HEK293 (cell line): ENCODE results near the gene METRNL.

Experiments
- KLF16 ChIP-seq: fragments of 450-650 bp; formaldehyde crosslinking; IDR thresholded peaks from 2 replicates; pipeline ENCODE4 v1.5.1; 2017; ENCODE audit warnings: missing biosample characterization, missing genetic modification characterization
- KLF8 ChIP-seq: fragments of 450-650 bp; formaldehyde crosslinking; IDR thresholded peaks from 2 replicates; pipeline ENCODE4 v1.5.1; 2016; ENCODE audit warnings: missing biosample characterization, missing genetic modification characterization
- KLF9 ChIP-seq: fragments of 450-650 bp; formaldehyde crosslinking; IDR thresholded peaks from 2 replicates; pipeline ENCODE4 v1.5.1; 2016; ENCODE audit warnings: missing biosample characterization, missing genetic modification characterization, low read depth
- MZF1 ChIP-seq: fragments of 450-650 bp; formaldehyde crosslinking; IDR thresholded peaks from 2 replicates; pipeline ENCODE4 v1.5.1; 2017; ENCODE audit warnings: missing biosample characterization, missing genetic modification characterization, borderline replicate concordance
- YY1 ChIP-seq: fragments of 450-650 bp; formaldehyde crosslinking; IDR thresholded peaks from 2 replicates; pipeline ENCODE4 v1.5.1; 2018; ENCODE audit warnings: missing biosample characterization, missing genetic modification characterization
- ZBTB1 ChIP-seq: fragments of 450-650 bp; formaldehyde crosslinking; IDR thresholded peaks from 2 replicates; pipeline ENCODE4 v1.5.1; 2016; ENCODE audit warnings: missing biosample characterization, missing genetic modification characterization
- ZBTB17 ChIP-seq: fragments of 450-650 bp; formaldehyde crosslinking; IDR thresholded peaks from 2 replicates; pipeline ENCODE4 v1.5.1; 2016; ENCODE audit warnings: missing biosample characterization, missing genetic modification characterization
- ZFHX2 ChIP-seq: fragments of 450-650 bp; formaldehyde crosslinking; conservative IDR thresholded peaks from 2 replicates; pipeline ENCODE4 v1.5.1; 2016; ENCODE audit warnings: missing biosample characterization, missing genetic modification characterization
- ZFP37 ChIP-seq: fragments of 450-650 bp; formaldehyde crosslinking; IDR thresholded peaks from 2 replicates; pipeline ENCODE4 v1.5.1; 2016; ENCODE audit warnings: missing biosample characterization, missing genetic modification characterization
- ZNF121 ChIP-seq: fragments of 450-650 bp; formaldehyde crosslinking; IDR thresholded peaks from 2 replicates; pipeline ENCODE4 v1.5.1; 2016; ENCODE audit warnings: missing biosample characterization, missing genetic modification characterization
- ZNF16 ChIP-seq: fragments of 450-650 bp; formaldehyde crosslinking; IDR thresholded peaks from 2 replicates; pipeline ENCODE4 v1.5.1; 2016; ENCODE audit warnings: low read depth, missing biosample characterization, missing genetic modification characterization
- ZNF169 ChIP-seq: fragments of 450-650 bp; formaldehyde crosslinking; IDR thresholded peaks from 2 replicates; pipeline ENCODE4 v1.5.1; 2016; ENCODE audit warnings: missing biosample characterization, missing genetic modification characterization
- ZNF184 ChIP-seq: fragments of 450-650 bp; IDR thresholded peaks from 2 replicates; pipeline ENCODE4 v1.5.1; 2018; ENCODE audit warnings: missing biosample characterization, mild to moderate bottlenecking, missing genetic modification characterization
- ZNF2 ChIP-seq: fragments of 450-650 bp; formaldehyde crosslinking; IDR thresholded peaks from 2 replicates; pipeline ENCODE4 v1.5.1; 2016; ENCODE audit warnings: missing biosample characterization, missing genetic modification characterization
- ZNF560 ChIP-seq: fragments of 450-650 bp; formaldehyde crosslinking; IDR thresholded peaks from 2 replicates; pipeline ENCODE4 v1.5.1; 2017; ENCODE audit warnings: missing biosample characterization, missing genetic modification characterization, borderline replicate concordance
- ZNF629 ChIP-seq: fragments of 450-650 bp; formaldehyde crosslinking; IDR thresholded peaks from 2 replicates; pipeline ENCODE4 v1.5.1; 2017; ENCODE audit warnings: missing biosample characterization, missing genetic modification characterization
- ZNF768 ChIP-seq: fragments of 450-650 bp; formaldehyde crosslinking; IDR thresholded peaks from 2 replicates; pipeline ENCODE4 v1.5.1; 2018; ENCODE audit warnings: missing biosample characterization, mild to moderate bottlenecking, missing genetic modification characterization
- ZNF791 ChIP-seq: fragments of 450-650 bp; formaldehyde crosslinking; IDR thresholded peaks from 2 replicates; pipeline ENCODE4 v1.5.1; 2016; ENCODE audit warnings: missing biosample characterization, missing genetic modification characterization
- TF ChIP-seq, protein P1 (sequence below): fragments of 450-650 bp; formaldehyde crosslinking; IDR thresholded peaks from 2 replicates; pipeline ENCODE4 v1.5.1; 2016; ENCODE audit warnings: missing biosample characterization, missing genetic modification characterization
- TF ChIP-seq, protein P2 (sequence below): fragments of 450-650 bp; formaldehyde crosslinking; optimal IDR thresholded peaks from 2 replicates; pipeline ENCODE3; 2016; ENCODE audit warnings: missing biosample characterization, mild to moderate bottlenecking, missing genetic modification characterization
- TF ChIP-seq, protein P3 (sequence below): fragments of 450-650 bp; formaldehyde crosslinking; IDR thresholded peaks from 2 replicates; pipeline ENCODE4 v1.5.1; 2016; ENCODE audit warnings: missing biosample characterization, missing genetic modification characterization
- TF ChIP-seq, protein P4 (sequence below): fragments of 450-650 bp; formaldehyde crosslinking; IDR thresholded peaks from 2 replicates; pipeline ENCODE4 v1.5.1; 2016; ENCODE audit warnings: missing biosample characterization, missing genetic modification characterization
- TF ChIP-seq, protein P5 (sequence below): fragments of 450-650 bp; formaldehyde crosslinking; IDR thresholded peaks from 2 replicates; pipeline ENCODE4 v1.5.1; 2016; ENCODE audit warnings: missing biosample characterization, missing genetic modification characterization
- TF ChIP-seq, protein P6 (sequence below): fragments of 450-650 bp; formaldehyde crosslinking; IDR thresholded peaks from 2 replicates; pipeline ENCODE4 v1.5.1; 2016; ENCODE audit warnings: missing biosample characterization, missing genetic modification characterization
- TF ChIP-seq, protein P7 (sequence below): fragments of 450-650 bp; formaldehyde crosslinking; IDR thresholded peaks from 2 replicates; pipeline ENCODE4 v1.5.1; 2016; ENCODE audit warnings: missing biosample characterization, missing genetic modification characterization

METRNL gene

DNA sequence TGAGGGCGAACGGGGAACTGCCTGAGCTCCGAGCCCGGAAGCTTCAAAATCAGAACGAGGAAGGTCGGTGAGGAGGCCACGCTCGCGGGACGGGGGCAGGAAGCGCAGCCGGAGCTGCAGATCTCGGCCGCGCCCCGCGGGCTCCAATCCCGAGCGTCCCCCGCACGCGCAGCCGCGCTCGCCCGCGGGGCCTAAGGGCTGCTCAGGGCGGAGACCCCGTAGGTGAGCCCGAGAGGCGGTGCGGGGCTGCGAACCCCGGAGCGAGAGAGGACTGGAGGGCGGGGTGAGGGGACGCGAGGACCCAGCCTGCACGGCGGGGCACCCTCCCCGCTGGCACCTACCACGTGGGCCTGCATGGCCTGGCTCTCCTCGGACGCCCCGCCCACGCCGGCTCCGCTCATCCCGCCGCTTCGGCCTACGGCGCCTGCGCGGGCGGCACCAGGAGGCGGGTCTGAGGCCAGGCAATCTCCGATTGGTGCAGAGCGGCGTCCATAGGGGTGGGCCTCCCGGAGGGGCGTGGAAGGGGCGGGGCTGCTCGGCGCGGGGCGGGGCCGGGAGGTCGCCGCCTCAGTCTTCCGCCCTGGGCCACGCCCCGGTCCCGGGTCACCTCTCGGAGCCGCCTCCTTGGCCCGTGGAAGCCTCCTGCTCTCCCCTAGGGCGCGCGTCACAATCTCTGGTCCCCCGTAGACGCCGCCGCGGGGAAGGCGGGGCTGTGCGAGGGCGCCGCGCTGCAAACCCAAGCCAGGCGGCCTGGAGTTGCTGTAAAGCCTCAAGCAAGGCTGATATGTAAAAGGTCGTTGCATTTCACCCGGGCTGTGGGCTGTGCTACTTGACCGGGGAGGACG lies 27.8 kb upstream of the METRNL start (continued):
- TF ChIP-seq ZNF768 (tag by site-specific recombination), result peak; percentile 50; the same call in 1 of the 2 replicates
- TF ChIP-seq, protein P1, sequence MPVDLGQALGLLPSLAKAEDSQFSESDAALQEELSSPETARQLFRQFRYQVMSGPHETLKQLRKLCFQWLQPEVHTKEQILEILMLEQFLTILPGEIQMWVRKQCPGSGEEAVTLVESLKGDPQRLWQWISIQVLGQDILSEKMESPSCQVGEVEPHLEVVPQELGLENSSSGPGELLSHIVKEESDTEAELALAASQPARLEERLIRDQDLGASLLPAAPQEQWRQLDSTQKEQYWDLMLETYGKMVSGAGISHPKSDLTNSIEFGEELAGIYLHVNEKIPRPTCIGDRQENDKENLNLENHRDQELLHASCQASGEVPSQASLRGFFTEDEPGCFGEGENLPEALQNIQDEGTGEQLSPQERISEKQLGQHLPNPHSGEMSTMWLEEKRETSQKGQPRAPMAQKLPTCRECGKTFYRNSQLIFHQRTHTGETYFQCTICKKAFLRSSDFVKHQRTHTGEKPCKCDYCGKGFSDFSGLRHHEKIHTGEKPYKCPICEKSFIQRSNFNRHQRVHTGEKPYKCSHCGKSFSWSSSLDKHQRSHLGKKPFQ (tag by site-specific recombination), result no peak
- TF ChIP-seq, protein P2, sequence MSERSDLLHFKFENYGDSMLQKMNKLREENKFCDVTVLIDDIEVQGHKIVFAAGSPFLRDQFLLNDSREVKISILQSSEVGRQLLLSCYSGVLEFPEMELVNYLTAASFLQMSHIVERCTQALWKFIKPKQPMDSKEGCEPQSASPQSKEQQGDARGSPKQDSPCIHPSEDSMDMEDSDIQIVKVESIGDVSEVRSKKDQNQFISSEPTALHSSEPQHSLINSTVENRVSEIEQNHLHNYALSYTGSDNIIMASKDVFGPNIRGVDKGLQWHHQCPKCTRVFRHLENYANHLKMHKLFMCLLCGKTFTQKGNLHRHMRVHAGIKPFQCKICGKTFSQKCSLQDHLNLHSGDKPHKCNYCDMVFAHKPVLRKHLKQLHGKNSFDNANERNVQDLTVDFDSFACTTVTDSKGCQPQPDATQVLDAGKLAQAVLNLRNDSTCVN (tag by site-specific recombination), result peak; percentile 91
- TF ChIP-seq, protein P3, sequence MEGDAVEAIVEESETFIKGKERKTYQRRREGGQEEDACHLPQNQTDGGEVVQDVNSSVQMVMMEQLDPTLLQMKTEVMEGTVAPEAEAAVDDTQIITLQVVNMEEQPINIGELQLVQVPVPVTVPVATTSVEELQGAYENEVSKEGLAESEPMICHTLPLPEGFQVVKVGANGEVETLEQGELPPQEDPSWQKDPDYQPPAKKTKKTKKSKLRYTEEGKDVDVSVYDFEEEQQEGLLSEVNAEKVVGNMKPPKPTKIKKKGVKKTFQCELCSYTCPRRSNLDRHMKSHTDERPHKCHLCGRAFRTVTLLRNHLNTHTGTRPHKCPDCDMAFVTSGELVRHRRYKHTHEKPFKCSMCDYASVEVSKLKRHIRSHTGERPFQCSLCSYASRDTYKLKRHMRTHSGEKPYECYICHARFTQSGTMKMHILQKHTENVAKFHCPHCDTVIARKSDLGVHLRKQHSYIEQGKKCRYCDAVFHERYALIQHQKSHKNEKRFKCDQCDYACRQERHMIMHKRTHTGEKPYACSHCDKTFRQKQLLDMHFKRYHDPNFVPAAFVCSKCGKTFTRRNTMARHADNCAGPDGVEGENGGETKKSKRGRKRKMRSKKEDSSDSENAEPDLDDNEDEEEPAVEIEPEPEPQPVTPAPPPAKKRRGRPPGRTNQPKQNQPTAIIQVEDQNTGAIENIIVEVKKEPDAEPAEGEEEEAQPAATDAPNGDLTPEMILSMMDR (tag by site-specific recombination), result peak; percentile 34; the same call in 1 of the 2 replicates
- TF ChIP-seq KLF8 (tag by site-specific recombination), result peak; percentile 95
- TF ChIP-seq ZNF169 (tag by site-specific recombination), result no peak
- TF ChIP-seq ZNF629, result peak; percentile 35; the same call in 1 of the 2 replicates
- TF ChIP-seq ZFHX2 (tag by site-specific recombination), result peak; percentile 84
- peak; percentile 94; the same call in 1 of the 2 replicates for TF ChIP-seq KLF9 (tag by site-specific recombination)
- TF ChIP-seq KLF16, result peak; percentile 43; the same call in 1 of the 2 replicates
- TF ChIP-seq YY1 (tag by site-specific recombination), result no peak
- TF ChIP-seq, protein P4, sequence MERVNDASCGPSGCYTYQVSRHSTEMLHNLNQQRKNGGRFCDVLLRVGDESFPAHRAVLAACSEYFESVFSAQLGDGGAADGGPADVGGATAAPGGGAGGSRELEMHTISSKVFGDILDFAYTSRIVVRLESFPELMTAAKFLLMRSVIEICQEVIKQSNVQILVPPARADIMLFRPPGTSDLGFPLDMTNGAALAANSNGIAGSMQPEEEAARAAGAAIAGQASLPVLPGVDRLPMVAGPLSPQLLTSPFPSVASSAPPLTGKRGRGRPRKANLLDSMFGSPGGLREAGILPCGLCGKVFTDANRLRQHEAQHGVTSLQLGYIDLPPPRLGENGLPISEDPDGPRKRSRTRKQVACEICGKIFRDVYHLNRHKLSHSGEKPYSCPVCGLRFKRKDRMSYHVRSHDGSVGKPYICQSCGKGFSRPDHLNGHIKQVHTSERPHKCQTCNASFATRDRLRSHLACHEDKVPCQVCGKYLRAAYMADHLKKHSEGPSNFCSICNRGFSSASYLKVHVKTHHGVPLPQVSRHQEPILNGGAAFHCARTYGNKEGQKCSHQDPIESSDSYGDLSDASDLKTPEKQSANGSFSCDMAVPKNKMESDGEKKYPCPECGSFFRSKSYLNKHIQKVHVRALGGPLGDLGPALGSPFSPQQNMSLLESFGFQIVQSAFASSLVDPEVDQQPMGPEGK, result peak; percentile 70
- TF ChIP-seq ZBTB1 (tag by site-specific recombination), result no peak; the same call in 1 of the 2 replicates
- no peak for TF ChIP-seq ZNF560
- no peak for TF ChIP-seq ZNF16 (tag by site-specific recombination)
- TF ChIP-seq, protein P5, sequence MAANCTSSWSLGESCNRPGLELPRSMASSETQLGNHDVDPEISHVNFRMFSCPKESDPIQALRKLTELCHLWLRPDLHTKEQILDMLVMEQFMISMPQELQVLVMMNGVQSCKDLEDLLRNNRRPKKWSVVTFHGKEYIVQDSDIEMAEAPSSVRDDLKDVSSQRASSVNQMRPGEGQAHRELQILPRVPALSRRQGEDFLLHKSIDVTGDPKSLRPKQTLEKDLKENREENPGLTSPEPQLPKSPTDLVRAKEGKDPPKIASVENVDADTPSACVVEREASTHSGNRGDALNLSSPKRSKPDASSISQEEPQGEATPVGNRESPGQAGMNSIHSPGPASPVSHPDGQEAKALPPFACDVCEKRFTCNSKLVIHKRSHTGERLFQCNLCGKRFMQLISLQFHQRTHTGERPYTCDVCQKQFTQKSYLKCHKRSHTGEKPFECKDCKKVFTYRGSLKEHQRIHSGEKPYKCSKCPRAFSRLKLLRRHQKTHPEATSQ (tag by site-specific recombination), result peak; percentile 84; the same call in 1 of the 2 replicates
- TF ChIP-seq ZFP37 (tag by site-specific recombination), result no peak
- TF ChIP-seq ZNF184 (tag by site-specific recombination), result no peak
- TF ChIP-seq, protein P6, sequence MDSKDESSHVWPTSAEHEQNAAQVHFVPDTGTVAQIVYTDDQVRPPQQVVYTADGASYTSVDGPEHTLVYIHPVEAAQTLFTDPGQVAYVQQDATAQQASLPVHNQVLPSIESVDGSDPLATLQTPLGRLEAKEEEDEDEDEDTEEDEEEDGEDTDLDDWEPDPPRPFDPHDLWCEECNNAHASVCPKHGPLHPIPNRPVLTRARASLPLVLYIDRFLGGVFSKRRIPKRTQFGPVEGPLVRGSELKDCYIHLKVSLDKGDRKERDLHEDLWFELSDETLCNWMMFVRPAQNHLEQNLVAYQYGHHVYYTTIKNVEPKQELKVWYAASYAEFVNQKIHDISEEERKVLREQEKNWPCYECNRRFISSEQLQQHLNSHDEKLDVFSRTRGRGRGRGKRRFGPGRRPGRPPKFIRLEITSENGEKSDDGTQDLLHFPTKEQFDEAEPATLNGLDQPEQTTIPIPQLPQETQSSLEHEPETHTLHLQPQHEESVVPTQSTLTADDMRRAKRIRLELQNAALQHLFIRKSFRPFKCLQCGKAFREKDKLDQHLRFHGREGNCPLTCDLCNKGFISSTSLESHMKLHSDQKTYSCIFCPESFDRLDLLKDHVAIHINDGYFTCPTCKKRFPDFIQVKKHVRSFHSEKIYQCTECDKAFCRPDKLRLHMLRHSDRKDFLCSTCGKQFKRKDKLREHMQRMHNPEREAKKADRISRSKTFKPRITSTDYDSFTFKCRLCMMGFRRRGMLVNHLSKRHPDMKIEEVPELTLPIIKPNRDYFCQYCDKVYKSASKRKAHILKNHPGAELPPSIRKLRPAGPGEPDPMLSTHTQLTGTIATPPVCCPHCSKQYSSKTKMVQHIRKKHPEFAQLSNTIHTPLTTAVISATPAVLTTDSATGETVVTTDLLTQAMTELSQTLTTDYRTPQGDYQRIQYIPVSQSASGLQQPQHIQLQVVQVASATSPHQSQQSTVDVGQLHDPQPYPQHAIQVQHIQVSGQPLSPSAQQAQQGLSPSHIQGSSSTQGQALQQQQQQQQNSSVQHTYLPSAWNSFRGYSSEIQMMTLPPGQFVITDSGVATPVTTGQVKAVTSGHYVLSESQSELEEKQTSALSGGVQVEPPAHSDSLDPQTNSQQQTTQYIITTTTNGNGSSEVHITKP, result peak; percentile 51
- TF ChIP-seq ZNF791 (tag by site-specific recombination), result no peak
- 0 out of 2 replicates have a peak, but pooled peaks have one; percentile 16 for TF ChIP-seq MZF1 (tag by site-specific recombination)
- 0 out of 2 replicates have a peak, but pooled peaks have one; percentile 47 for TF ChIP-seq ZBTB17
- peak; percentile 62 for TF ChIP-seq ZNF121
- TF ChIP-seq, protein P7, sequence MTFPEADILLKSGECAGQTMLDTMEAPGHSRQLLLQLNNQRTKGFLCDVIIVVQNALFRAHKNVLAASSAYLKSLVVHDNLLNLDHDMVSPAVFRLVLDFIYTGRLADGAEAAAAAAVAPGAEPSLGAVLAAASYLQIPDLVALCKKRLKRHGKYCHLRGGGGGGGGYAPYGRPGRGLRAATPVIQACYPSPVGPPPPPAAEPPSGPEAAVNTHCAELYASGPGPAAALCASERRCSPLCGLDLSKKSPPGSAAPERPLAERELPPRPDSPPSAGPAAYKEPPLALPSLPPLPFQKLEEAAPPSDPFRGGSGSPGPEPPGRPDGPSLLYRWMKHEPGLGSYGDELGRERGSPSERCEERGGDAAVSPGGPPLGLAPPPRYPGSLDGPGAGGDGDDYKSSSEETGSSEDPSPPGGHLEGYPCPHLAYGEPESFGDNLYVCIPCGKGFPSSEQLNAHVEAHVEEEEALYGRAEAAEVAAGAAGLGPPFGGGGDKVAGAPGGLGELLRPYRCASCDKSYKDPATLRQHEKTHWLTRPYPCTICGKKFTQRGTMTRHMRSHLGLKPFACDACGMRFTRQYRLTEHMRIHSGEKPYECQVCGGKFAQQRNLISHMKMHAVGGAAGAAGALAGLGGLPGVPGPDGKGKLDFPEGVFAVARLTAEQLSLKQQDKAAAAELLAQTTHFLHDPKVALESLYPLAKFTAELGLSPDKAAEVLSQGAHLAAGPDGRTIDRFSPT (tag by site-specific recombination), result peak; percentile 90
- no peak for TF ChIP-seq ZNF2 (tag by site-specific recombination)
